ENCODE data around the gene CKAP5.

DNA sequence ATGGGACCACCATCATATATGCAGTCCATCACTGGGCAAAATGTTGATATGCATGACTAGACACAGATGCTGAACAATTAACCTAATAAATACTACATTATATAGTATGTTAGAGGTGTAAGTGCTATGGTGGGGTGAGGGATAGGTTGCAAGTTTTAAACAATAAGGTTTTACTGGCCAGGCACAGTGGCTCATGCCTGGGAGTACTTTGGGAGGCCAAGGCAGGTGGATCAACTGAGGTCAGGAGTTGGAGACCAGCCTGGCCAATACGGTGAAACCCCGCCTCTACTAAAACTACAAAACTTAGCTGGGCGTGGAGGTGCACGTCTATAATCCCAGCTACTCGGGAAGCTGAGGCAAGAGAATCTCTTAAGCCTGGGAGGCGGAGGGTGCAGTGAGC, 98.9 kb downstream of the CKAP5 start:
- TF ChIP-seq, protein P1, sequence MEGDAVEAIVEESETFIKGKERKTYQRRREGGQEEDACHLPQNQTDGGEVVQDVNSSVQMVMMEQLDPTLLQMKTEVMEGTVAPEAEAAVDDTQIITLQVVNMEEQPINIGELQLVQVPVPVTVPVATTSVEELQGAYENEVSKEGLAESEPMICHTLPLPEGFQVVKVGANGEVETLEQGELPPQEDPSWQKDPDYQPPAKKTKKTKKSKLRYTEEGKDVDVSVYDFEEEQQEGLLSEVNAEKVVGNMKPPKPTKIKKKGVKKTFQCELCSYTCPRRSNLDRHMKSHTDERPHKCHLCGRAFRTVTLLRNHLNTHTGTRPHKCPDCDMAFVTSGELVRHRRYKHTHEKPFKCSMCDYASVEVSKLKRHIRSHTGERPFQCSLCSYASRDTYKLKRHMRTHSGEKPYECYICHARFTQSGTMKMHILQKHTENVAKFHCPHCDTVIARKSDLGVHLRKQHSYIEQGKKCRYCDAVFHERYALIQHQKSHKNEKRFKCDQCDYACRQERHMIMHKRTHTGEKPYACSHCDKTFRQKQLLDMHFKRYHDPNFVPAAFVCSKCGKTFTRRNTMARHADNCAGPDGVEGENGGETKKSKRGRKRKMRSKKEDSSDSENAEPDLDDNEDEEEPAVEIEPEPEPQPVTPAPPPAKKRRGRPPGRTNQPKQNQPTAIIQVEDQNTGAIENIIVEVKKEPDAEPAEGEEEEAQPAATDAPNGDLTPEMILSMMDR (optimal IDR thresholded peaks at IDR 0.05 in 1 of 3, IDR thresholded peaks at IDR 0.05 in 1 of 3, conservative IDR thresholded peaks at IDR 0.05 in 1 of 3; ENCODE audit: extremely low read depth in 1 of 3, insufficient read depth in 2 of 3, low read length in 3 of 3), result no peak
- no peak for TF ChIP-seq EZH2 (IDR thresholded peaks at IDR 0.05; ENCODE audit: low read length)
